GM23248 (cell line): ENCODE measurements around the gene NTSR2.

ENCODE experiments used
- EZH2 ChIP-seq: fragments of 200-600 bp; sonication (generic); IDR thresholded peaks from 2 replicates; pipeline ENCODE4 v1.6.1; 2018; ENCODE audit warnings: antibody characterized with exemption, mild to moderate bottlenecking; ENCODE audit not compliant: insufficient read depth, poor library complexity, severe bottlenecking
- EZH2phosphoT487 ChIP-seq: fragments of 200-600 bp; sonication (generic); IDR thresholded peaks from 2 replicates; pipeline ENCODE4 v1.6.1; 2018; ENCODE audit warnings: antibody characterized with exemption, moderate library complexity, mild to moderate bottlenecking, low read depth; ENCODE audit not compliant: insufficient read depth

GRCh38 chr2:11616097-11616687 is 53.8 kb downstream of the NTSR2 start:
- no peak for TF ChIP-seq EZH2
- TF ChIP-seq EZH2phosphoT487 = no peak
